ENCODE data around the gene CETP. TPM values are rescaled to one million over a fixed set of nuclear protein-coding genes. Genes with fewer than 3 reads are reported as not detected.

The CETP gene
- total and polyA plus RNA-seq, 9 of the 15 experiments (the other 6 are each of a cell fraction or from before 2014, with no cell fraction given) = 0.07 to 0.11 TPM; not detected in 7

GRCh38 chr16:56981729-56982271 is 20.1 kb downstream of the CETP start:
- peaks cover 24 to 69% of the 10 kb centered on the region in 2 experiments; a peak in 4 of 5 replicates for H3K27me3 ChIP-seq (ENCODE audit: control insufficient read depth in 2 of 2, insufficient read depth in 2 of 2, low read length in 2 of 2)
- no peak overlapping the region for H3K4me3 ChIP-seq
- DNase-seq (ENCODE audit: extremely low read depth in 1 of 4, low spot score in 3 of 4) = no peak
- H3K9me3 ChIP-seq (replicated peaks; ENCODE audit: control insufficient read depth, insufficient read depth, low read depth, low read length) = peaks cover 2% of the 10 kb centered on the region
- under 1% methylated on average over 12 of the region's 12 CpGs for WGBS (ENCODE audit: insufficient coverage, low coverage, missing lambda C conversion rate)
- no peaks in the 10 kb centered on the region; a peak in 1 of 5 replicates for H3K4me1 ChIP-seq (replicated peaks in 1 of 2; ENCODE audit: control insufficient read depth in 2 of 2, insufficient read depth in 2 of 2, low read length in 2 of 2)
- no peaks in the 10 kb centered on the region for H3K9me1 ChIP-seq (ENCODE audit: control insufficient read depth, insufficient read depth, low read length)
- no peak overlapping the region for H3K4me2 ChIP-seq (ENCODE audit: insufficient read depth, low read length)
- no peak overlapping the region for H3K9ac ChIP-seq (ENCODE audit: insufficient read depth in 1 of 2, low read depth in 2 of 2, low read length in 2 of 2)
- no TSS peak for BruUV-seq (replicated peaks)
- TF ChIP-seq RBM17 (IDR thresholded peaks at IDR 0.05; ENCODE audit: borderline replicate concordance, low read depth, low read length) (no peak), SRF (CRISPR knock-in tag; IDR thresholded peaks at IDR 0.05) (no peak), SAP30 (IDR thresholded peaks at IDR 0.05; ENCODE audit: borderline replicate concordance, insufficient read depth, low read depth, low read length, poor library complexity, severe bottlenecking) (no peak), ZNF436 (CRISPR knock-in tag; IDR thresholded peaks at IDR 0.05) (no peak), CHD4 (IDR thresholded peaks at IDR 0.05; ENCODE audit: insufficient read depth, insufficient replicate concordance, low read depth, low read length, poor library complexity, severe bottlenecking) (no peak), ZBED1 (IDR thresholded peaks at IDR 0.05) (no peak), GATAD2A (IDR thresholded peaks at IDR 0.05) (no peak)
- intact Hi-C loops (cut with micrococcal nuclease) = no loop called here
- no peak for FAIRE-seq
- H4K20me1 ChIP-seq (replicated peaks; ENCODE audit: control insufficient read depth, insufficient read depth, low read length) = no peaks in the 10 kb centered on the region
- no peak for ATAC-seq
- ChIA-PET CTCF (ENCODE audit: low intra/inter-chr PET ratio) (no interaction called here), POLR2A (interaction anchor here (1.1 kb wide), 2 partner anchors 42 to 50 kb away, joined by 4 to 6 read pairs; partner anchors contain the start of gene HERPUD1)
- no peak overlapping the region for H3K27ac ChIP-seq (ENCODE audit: extremely low read depth, low read depth, low read length)
- in situ Hi-C loops (cut with MboI) = no loop called here
- H2AFZ ChIP-seq (ENCODE audit: low read depth, low read length) = no peak overlapping the region
- H3K36me3 ChIP-seq (ENCODE audit: control insufficient read depth, insufficient read depth, low read length) = no peaks in the 10 kb centered on the region
- no peaks in the 10 kb centered on the region for H3K79me2 ChIP-seq (ENCODE audit: control insufficient read depth, insufficient read depth, low read length)

Measured in K562 (cell line).